SIG-M5 treated with dmso at 0.1 percent for 504 hours (cell line): Measurements from ENCODE around the gene HES4.
A peak's percentile ranks its signal among the peaks of the same experiment; 100 is the strongest.
"Not testable (repeated sequence)": the region's sequence is repeated elsewhere in the genome, so short reads cannot be mapped to it uniquely, and the experiment has no call there.

Experiments
- DNase-seq: peaks from one replicate; lab custom pipeline; 2025; ENCODE audit not compliant: unreplicated experiment; lab: John Stamatoyannopoulos, UW

HES4 gene

DNA sequence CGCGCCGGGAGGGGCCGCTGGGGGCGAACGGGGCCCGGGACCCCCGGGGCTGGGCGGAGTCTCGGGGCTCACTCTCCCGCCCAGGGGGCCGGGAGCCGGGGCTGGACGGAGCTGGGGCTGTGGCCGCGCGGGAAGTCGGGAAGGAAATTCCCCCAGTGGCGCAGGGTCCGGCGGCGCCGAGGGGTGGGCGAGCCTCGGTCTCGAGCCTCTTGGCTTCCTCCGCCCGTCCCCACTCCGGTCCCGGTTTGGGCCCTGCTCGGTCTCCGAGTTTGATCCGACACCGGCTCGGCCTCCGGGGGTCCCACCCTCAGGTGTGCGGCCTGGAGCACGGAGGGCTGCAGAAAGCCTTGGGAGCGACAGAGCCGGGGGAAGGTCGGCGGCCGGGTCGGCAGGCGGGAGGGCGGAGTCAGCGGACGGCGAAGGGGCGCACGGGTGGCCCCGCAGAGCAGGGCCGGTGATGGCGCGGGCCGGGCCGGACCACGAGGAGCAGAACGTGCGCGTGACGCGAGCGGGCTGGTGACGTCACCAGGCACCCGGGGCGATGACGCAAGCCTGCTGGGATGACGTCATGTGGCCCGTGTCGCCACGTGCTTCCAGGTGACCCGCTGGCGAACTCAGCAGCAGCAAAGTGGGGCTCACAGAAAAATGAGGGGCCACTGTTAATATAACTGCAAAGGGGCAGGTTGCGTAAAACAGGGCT lies 610 bp upstream of the HES4 start:
- DNase-seq: peak; percentile 30

DNA sequence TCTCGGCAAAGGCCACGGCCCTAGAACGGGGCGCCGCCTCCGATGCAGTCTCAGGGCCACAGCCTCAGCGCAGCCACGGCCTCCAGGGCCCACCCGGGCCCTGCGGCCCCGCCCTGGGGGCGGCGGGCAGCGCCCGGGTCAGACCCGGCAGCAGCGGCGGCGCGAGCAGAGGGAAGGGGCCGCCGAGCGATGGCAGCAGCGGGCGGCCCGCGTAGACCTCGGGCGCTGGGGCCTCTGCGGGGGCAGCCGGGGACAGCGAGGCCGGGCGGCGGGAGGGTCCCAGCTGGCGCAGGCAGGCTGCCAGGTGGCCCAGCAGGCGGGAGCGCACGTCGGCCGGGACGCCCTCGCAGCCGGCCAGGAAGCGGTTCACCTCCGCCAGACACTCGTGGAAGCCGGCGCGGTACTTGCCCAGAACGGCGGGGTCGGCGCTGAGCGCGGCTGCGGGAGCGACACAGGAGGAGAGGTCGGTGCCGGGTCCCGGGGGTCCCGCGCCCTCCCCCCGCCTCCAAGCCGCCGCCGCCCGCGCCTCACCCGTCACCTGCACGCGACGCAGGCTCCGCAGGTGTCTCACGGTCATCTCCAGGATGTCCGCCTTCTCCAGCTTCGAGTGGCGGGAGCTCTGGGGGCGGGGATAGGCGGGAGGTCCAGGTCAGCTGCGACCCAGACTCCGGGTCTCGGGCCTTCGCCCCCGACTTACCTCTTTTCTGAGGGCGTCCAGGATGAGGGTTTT lies 737 bp downstream of the HES4 start:
- no peak for DNase-seq

DNA sequence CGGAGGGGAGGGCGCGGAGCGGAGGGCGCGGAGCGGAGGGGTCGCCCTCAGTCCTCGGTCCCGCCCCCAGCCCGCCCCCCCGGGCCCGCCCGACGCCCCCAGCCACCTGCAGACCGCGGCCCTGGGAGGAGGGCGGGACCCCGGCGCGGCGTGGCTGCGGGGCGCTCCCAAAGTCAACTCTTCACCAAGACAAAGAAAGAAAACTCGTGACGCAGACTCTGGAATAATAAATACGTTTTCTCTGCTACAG lies 1.2 kb downstream of the HES4 start:
- no peak for DNase-seq

DNA sequence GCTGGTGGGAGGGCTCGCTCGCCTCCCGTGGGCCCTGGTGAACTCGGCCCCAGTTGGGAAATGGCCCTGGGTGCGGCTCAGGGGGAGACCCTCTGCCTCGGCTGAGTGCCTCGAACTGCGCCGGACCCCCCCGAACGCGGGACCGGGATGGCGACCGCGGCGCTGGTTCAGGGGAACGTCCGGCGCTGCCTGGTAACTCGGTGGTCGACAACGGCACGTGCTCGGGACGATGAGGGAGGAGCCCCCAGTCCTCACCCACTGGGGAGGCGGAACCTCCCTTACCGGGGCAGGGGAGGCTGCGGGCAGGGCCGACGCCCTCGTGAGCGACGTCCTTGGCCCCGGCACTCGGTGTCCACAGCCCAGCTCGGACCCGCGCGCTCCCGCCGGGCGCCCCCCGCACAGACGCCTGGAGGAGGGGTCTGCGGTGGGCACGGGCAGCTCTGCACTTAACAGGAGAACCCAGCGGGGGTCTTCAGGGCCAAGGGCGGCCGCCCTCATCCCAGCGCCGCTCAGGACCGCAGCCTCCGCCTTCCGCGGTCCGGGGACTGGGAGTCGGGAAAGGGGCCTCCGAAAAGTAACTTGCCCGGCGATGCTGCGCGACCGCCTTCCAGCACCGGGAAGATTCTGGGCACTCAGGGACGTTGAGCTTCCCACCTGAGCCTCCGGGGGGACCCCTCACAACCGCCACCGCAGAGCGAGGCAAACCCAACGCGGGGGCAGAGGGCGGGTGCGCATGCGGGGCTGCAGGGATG lies 1.7 kb downstream of the HES4 start:
- DNase-seq: no peak

- DNase-seq: no peak
Measured at GRCh38 chr1:997713-997992, 2.2 kb downstream of the HES4 start.

- DNase-seq: no peak
Measured at GRCh38 chr1:996851-997712, 2.8 kb downstream of the HES4 start.

GRCh38 chr1:995665-996633 lies 3.9 kb downstream of the HES4 start:
- DNase-seq: no peak

DNA sequence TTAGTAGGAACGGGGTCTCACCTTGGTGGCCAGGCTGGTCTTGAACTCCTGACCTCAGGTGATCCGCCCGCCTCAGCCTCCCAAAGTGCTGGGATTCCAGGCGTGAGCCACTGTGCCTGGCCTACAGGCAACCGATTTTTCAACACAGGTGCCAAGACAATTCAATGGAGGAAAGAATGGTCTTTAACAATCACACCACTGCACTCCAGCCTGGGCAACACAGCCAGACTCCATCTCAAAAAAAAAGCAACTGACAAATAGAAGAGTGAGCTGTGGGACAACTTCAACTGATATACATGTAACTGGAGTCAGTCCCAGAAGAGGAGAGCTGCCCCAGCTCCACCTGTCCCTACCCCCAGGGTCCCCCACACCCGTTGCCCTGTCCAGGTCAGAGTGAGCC lies 5.4 kb downstream of the HES4 start:
- DNase-seq: not testable (repeated sequence)

DNA sequence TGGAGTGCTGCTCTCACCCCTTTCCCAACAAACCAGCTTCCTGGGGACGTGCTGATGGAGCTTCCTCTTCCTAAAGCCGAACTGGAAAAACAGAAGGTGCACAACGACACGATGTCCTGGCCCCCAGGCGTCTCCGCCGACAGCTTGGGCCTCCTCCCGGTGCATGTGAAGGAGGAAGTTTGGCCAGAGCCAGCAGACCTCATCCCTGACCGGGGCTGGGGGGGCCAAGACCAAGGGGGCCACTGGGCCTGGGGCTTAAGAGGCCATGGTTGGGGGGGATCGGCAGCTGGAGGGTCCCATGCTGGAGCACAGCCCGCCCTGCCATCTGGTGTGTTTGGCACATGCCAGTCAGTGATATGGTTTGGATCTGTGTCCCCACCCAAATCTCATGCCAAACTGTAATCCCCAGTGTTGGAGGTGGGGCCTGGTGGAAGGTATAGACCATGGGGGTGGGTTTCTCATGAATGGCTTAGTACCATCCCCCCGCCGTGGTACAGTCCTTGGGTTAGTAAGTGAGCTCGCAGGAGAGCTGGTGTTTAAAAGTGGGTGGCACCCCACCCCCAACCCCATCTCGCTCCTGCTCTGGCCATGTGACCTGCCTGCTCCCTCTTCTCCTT lies 6.4 kb downstream of the HES4 start:
- DNase-seq: no peak

GRCh38 chr1:992362-992761 lies 7.5 kb downstream of the HES4 start:
- no peak for DNase-seq

DNA sequence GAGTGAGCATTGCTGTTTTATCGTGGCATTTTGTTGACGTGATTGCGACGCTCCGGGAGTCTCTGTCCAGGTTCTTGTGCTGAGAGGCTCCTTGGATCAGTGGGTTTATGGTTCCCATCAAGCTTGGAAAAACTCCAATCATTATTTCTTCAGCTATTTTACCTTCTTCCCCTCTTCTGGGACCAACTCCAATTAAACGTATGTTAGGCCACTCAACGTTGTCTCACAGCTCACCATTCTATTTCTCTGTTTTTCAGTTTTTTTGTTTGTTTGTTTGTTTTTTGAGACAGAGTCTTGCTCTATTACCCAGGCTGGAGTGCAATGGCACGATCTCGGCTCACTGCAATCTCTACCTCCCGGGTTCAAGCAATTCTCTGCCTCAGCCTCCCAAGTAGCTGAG lies 8.0 kb downstream of the HES4 start:
- no peak for DNase-seq

- DNase-seq: not testable (repeated sequence)
Measured at GRCh38 chr1:991275-991674, 8.6 kb downstream of the HES4 start.

DNA sequence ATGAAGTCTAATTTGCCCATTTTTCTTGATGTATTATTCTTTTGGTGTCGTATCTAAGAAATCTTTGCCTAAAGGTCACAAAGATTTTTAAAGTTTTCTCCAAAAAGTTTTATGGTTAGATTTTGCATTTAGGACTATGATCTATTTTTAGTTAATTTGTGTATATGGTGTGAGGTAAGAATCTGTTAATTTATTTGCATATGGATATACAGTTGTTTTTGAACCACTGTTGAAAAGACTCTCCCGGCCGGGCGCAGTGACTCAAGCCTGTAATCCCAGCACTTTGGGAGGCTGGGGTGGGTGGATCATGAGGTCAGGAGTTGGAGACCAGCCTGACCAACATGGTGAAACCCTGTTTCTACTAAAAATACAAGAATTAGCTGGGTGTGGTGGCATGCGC lies 11.8 kb downstream of the HES4 start:
- not testable (repeated sequence) for DNase-seq

DNA sequence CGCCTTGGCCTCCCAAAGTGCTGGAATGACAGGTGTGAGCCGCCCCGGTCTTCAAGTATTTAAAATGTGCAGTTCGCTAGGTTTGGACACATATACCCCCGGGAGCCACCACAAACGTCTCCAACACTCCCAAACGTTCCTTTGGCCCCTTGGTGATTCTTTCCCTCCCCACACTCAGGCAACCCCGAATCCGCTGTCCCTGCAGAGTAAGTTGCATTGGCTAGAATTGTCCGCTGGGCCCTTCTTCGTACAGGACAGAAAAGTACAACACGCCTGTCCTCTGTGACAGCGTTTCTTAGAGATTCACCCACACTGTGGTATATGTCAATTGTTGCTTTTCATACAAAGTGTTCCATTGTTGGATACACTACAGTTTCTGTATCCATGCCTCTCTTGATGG lies 14.8 kb downstream of the HES4 start:
- no peak for DNase-seq

DNA sequence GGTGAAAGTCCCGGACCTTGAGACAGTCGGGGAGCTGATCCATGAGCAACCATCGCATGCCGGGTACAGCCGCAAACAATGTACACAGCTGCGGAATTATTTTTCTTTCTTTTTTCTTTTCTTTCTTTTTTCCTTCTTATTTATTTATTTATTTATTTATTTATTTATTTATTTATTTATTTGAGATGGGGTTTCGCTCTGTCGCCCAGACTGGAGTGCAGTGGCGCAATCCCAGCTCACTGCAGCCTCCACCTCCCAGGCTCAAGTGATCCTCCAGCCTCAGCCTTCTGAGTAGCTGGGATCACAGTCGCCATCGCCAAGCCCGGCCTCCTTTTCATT lies 15.5 kb downstream of the HES4 start:
- no peak for DNase-seq

GRCh38 chr1:983798-984475 lies 16.0 kb downstream of the HES4 start:
- DNase-seq: peak; percentile 17

GRCh38 chr1:982765-983436 lies 17.0 kb downstream of the HES4 start:
- DNase-seq: no peak

DNA sequence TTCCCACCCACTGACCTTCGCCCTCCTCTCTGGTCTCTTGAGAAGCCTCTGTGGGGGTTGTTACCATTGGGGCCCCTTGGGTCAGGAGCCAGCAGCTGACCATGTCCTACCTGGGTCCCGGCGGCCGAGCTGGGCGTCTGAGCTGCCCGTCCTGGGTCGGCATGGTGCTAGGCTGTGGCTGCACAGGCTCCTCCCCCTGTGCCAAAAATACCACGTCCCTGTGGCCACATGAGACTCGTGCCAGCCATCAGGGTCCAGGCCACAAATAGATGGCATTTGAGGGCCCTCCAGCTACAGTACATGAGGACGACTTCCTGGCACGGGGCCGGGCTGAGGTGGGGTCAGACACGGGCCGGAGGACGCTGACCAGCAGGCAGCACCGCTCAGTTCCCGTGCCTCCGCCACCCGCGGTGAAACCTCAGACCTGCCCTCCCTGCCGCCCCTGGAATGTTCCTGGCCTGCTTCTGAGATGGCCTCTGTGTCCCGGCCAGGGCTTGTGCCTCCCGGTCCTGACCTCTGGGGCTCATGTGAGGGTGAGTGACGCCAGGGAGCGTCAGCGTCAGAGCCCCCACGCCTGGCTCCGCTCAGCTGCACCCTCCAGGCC lies 17.8 kb downstream of the HES4 start, which contains the start of gene PERM1:
Gene PERM1, minus strand, starts transcription at position 139 of the 604 bp plus-strand sequence. CDS start 1,064 bp downstream, outside the sequence.
- DNase-seq: no peak
